ENCODE data around the gene GOSR1.
A peak's percentile ranks its signal among the peaks of the same experiment; 100 is the strongest.
"Not testable (repeated sequence)": the region's sequence is repeated elsewhere in the genome, so short reads cannot be mapped to it uniquely, and the experiment has no call there.

GOSR1 gene

GRCh38 chr17:30505868-30506417, 28.7 kb downstream of the GOSR1 start:
- DNase-seq (ENCODE audit: low read depth): no peak

- DNase-seq (ENCODE audit: low read depth): no peak
Observed at GRCh38 chr17:30506481-30506880, 29.3 kb downstream of the GOSR1 start.

GRCh38 chr17:30513346-30513745, 36.1 kb downstream of the GOSR1 start:
- DNase-seq (ENCODE audit: low read depth): peak; percentile 4

GRCh38 chr17:30514895-30515596, 37.8 kb downstream of the GOSR1 start:
- DNase-seq (ENCODE audit: low read depth): no peak

- DNase-seq (ENCODE audit: low read depth): peak; percentile 23
Observed at GRCh38 chr17:30517786-30518185, 40.6 kb downstream of the GOSR1 start.

- no peak for DNase-seq (ENCODE audit: low read depth)
Observed at GRCh38 chr17:30519166-30519565, 42.0 kb downstream of the GOSR1 start.

GRCh38 chr17:30519707-30520106, 42.5 kb downstream of the GOSR1 start:
- DNase-seq (ENCODE audit: low read depth): peak; percentile 92

GRCh38 chr17:30520436-30520835, 43.2 kb downstream of the GOSR1 start:
- DNase-seq (ENCODE audit: low read depth): peak; percentile 53

- DNase-seq (ENCODE audit: low read depth): peak; percentile 22
Observed at GRCh38 chr17:30520882-30521281, 43.7 kb downstream of the GOSR1 start.

GRCh38 chr17:30521766-30522165, 44.6 kb downstream of the GOSR1 start:
- no peak for DNase-seq (ENCODE audit: low read depth)

- DNase-seq (ENCODE audit: low read depth): not testable (repeated sequence)
Observed at GRCh38 chr17:30523236-30523635, 46.0 kb downstream of the GOSR1 start.

- DNase-seq (ENCODE audit: low read depth): no peak
Observed at GRCh38 chr17:30524847-30525246, 47.6 kb downstream of the GOSR1 start.

- DNase-seq (ENCODE audit: low read depth): no peak
Observed at GRCh38 chr17:30526401-30526800, 49.2 kb downstream of the GOSR1 start.

- not testable (repeated sequence) for DNase-seq (ENCODE audit: low read depth)
Observed at GRCh38 chr17:30528701-30529100, 51.5 kb downstream of the GOSR1 start.

GRCh38 chr17:30530346-30531025, 53.3 kb downstream of the GOSR1 start:
- DNase-seq (ENCODE audit: low read depth): peak; percentile 65

- no peak for DNase-seq (ENCODE audit: low read depth)
Observed at GRCh38 chr17:30532871-30533270, 55.7 kb downstream of the GOSR1 start.

- no peak for DNase-seq (ENCODE audit: low read depth)
Observed at GRCh38 chr17:30534298-30534697, 57.1 kb downstream of the GOSR1 start.

- DNase-seq (ENCODE audit: low read depth): no peak
Observed at GRCh38 chr17:30534938-30535921, 58.0 kb downstream of the GOSR1 start.

GRCh38 chr17:30536846-30537245, 59.6 kb downstream of the GOSR1 start:
- DNase-seq (ENCODE audit: low read depth): not testable (repeated sequence)

- not testable (repeated sequence) for DNase-seq (ENCODE audit: low read depth)
Observed at GRCh38 chr17:30537667-30538066, 60.5 kb downstream of the GOSR1 start.

- DNase-seq (ENCODE audit: low read depth): no peak
Observed at GRCh38 chr17:30541802-30542201, 64.6 kb downstream of the GOSR1 start.

GRCh38 chr17:30543456-30543855, 66.2 kb downstream of the GOSR1 start:
- no peak for DNase-seq (ENCODE audit: low read depth)
